Activated CD8-positive, alpha-beta memory T cell treated with anti-CD3 and anti-CD28 coated beads, Interleukin-2, amount 50 U/mL, for 24 hours (primary cell): ENCODE measurements around the gene FAM120AOS.

ENCODE experiments used
- DNase-seq: peaks from one replicate; pipeline ENCODE4 v3.0.0-alpha.2; 2020; ENCODE audit errors: extremely low read depth

The FAM120AOS gene

GRCh38 chr9:93453047-93453914 lies at the start of gene FAM120AOS:
Gene FAM120AOS, minus strand, starts transcription at chr9:93453581. Its CDS starts 872 bp downstream, at chr9:93452709.
- DNase-seq, result peak; percentile 75

GRCh38 chr9:93501406-93501805 lies 48.0 kb upstream of the FAM120AOS start:
- no peak for DNase-seq

GRCh38 chr9:93500571-93501298 lies 47.4 kb upstream of the FAM120AOS start:
- no peak for DNase-seq

GRCh38 chr9:93496285-93496684 lies 42.9 kb upstream of the FAM120AOS start:
- no peak for DNase-seq

GRCh38 chr9:93493949-93494348 lies 40.6 kb upstream of the FAM120AOS start:
- no peak for DNase-seq

DNA sequence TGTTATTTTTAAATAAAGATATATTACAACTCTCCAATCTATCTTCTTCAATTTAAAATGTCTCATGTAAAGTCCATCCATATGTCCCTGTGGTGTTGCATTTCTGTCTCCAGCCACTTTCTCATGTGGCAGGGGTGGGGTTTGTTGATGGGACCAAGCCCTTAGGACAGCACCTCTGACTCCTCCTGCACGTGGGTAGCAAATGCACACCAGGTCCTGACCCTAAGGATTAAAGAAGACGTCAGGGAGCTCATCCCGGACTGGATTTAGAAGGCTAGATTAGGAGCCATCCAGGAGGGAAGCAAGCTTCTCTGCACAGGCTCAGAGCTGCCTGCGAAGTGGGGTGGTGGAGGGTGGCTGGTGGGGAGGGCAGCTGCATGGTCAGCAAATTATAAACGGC lies 38.9 kb upstream of the FAM120AOS start:
- no peak for DNase-seq

- no peak for DNase-seq
These were observed 38.3 kb upstream of the FAM120AOS start for GRCh38 chr9:93491593-93492232.

- DNase-seq, result no peak
These were observed 34.9 kb upstream of the FAM120AOS start for GRCh38 chr9:93488244-93488643.

- DNase-seq, result no peak
These were observed 32.9 kb upstream of the FAM120AOS start for GRCh38 chr9:93486268-93486667.

GRCh38 chr9:93483497-93483896 lies 30.1 kb upstream of the FAM120AOS start:
- DNase-seq, result no peak

- DNase-seq, result no peak
These were observed 27.4 kb upstream of the FAM120AOS start for GRCh38 chr9:93480728-93481324.

DNA sequence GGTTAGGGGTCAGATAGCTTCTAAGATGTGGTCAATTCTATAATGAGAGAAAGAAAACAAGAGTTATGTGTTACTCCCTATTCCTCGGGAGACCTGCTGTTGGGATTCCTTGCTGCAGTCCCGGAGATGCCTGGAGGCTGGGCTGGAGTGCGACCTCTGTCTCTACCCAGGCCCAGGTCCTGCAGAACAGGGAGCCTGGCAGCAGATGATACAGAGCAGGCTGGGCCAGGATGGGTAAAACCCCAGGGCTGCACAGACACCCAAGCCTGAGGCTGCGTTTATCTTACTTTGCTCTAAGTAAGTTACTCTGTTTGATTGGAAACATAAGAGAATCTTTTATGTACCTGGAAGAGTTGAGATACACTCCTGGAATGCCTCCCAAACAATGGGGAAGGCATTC lies 26.9 kb upstream of the FAM120AOS start:
- DNase-seq, result no peak

GRCh38 chr9:93479726-93480125 lies 26.3 kb upstream of the FAM120AOS start:
- DNase-seq, result no peak

GRCh38 chr9:93477397-93477796 lies 24.0 kb upstream of the FAM120AOS start:
- no peak for DNase-seq

DNA sequence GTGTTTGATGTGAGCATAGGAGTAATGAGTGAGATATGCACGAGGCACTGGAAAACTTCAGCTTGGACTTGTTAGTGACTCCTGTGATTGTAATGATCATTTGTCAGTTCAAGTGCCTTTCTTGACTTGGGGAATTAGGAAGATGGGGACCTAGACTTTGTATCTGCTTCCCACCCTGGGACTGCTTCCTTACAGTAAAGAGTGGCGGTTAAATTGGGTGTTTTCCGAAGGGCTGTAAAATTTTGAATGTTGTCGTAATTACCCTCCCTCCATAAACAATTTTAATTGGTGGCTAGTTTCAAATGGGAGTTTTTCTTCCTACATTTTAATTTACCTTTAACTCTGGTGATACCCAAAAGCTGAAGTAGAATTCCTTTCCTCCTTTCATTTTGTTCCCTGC lies 23.5 kb upstream of the FAM120AOS start:
- no peak for DNase-seq

- no peak for DNase-seq
These were observed 22.5 kb upstream of the FAM120AOS start for GRCh38 chr9:93475856-93476255.

DNA sequence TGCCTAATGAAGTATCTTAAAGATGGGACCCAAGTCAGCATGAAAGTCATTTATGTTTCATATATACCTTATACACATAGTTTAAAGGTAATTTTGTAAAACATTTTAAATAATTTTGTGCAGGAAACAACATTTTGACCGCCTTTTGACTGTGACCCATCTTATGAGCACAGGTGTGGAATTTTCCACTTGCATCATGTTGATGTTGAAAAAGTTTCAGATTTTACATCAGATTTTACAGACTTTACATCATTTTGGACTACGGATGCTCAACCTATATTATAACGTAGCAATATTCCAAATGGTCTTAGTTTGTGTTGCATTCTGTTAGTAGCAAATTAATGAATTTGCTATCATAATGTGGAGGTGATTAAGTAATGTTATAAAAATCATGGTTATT lies 21.7 kb upstream of the FAM120AOS start:
- no peak for DNase-seq

DNA sequence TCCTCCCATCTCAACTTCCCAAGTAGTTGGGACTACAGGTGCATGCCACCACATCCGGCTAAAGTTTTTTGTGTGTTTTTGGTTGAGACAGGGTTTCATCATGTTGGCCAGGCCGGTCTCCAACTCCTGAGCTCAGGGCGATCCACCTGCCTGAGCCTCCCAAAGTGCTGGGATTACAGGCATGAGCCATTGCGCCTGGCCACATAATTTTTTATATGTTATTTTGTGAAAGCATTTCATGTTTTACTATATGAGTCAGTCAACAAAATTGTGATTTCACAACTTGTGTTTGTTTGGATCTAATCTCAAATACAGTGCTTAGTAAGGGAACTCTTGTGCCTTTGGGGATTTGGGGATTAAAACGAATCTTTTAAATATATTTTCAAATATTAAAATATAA lies 20.0 kb upstream of the FAM120AOS start:
- DNase-seq, result no peak

DNA sequence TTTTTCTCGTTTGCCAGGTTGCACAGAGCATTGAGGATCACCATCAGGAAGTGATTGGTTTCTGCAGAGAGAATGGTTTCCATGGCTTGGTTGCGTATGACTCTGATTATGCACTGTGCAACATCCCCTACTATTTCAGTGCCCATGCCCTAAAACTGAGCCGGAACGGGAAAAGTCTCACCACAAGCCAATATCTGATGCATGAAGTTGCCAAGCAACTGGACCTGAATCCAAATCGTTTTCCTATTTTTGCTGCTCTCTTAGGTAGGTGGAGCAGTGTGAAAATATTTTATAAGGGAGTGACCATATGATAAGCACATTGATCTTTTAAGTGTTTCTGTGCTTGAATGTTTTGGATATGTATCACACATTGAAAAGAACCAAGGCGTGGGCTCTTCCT lies 17.7 kb upstream of the FAM120AOS start:
- no peak for DNase-seq

- DNase-seq, result no peak
These were observed 17.0 kb upstream of the FAM120AOS start for GRCh38 chr9:93470391-93470790.

DNA sequence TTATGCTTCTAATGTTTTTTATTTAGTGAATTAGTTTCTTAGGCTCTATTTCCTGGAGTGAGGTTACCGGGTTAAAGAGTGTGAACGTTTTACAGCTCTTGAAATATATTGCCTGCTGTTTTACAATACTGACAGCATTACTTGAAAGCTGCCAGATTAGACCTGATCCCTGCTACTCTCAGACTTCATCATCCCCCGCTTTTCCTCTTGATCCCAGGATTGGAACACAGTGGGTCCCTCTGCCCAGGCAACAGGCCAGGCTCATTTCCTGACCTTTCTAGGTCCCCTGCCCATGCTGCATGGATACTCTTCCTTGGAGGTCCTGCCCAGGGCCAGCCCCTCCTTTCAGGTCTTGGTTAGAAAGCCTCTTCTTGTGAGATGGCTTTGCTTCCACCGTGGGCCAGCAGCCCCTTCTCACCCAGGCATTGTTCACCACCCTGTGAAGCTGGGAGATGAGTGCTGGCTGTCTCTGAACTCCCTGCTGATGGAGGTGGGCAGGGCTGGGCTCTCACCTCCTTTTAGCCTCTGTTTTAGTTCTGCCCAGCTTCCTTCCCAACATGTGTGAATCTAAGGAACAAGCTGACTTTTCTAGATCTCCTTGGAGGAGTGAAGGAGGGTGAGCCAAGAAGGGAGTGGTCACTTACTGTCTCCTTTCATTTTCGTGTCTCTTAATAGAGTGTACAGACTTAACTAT lies 15.5 kb upstream of the FAM120AOS start:
- DNase-seq, result no peak

DNA sequence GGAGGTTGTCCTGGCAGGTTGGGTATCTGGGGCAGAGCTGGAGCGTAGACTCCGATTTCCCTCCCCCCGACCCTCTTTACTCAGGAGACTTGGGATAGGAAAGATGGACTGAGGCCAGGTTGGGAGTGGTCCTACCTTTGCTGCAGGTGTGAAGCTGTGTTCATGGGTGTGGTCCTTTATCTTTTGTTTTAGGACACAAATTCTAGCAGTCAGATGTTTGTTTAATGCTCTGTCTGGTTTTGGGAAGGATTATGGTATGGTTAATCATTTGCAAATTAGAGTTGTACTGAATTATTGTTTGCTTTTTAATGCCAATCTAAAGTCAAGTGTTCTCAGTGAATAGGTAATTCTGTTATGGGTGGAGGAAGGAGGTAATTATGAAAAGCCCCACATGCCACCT lies 14.1 kb upstream of the FAM120AOS start:
- no peak for DNase-seq
